Stomach (tissue), 4 donors: ENCODE data around the gene FARS2.

Source experiments
- CTCF ChIP-seq, 7 experiments: fragments of 450-650 bp in 4 of 7; fragments of 200-600 bp in 3 of 7; sonication (generic) in 3 of 7; IDR thresholded peaks; one replicate each; pipeline ENCODE4 v1.5.1; 2016 to 2019; ENCODE audit warnings: antibody characterized with exemption in 7 of 7, control low read depth in 2 of 7, mild to moderate bottlenecking in 1 of 7
- EP300 ChIP-seq: sonication (generic); formaldehyde crosslinking; IDR thresholded peaks from one replicate; pipeline ENCODE4 v1.6.1; 2017; ENCODE audit warnings: antibody characterized with exemption
- POLR2A ChIP-seq, 4 donors: fragments of 450-650 bp; IDR thresholded peaks; one replicate each; pipeline ENCODE4 v1.6.1; 2016; ENCODE audit warnings: antibody characterized with exemption in 4 of 4, control low read depth in 2 of 4, mild to moderate bottlenecking in 1 of 4, moderate library complexity in 1 of 4

- TF ChIP-seq CTCF (IDR thresholded peaks at IDR 0.05) = no peak
- no peak for TF ChIP-seq POLR2A (IDR thresholded peaks at IDR 0.05)
- no peak for TF ChIP-seq EP300
These were observed 82.7 kb downstream of the FARS2 start for GRCh38 chr6:5343998-5344397.
